Ishikawa (cell line): Measurements from ENCODE around the gene BIN1.

Experiments
- TAF1 ChIP-seq: IDR thresholded peaks from 2 replicates; pipeline ENCODE4 v1.6.1; 2012; ENCODE audit warnings: low read depth, mild to moderate bottlenecking
- YY1 ChIP-seq: IDR thresholded peaks from 2 replicates; pipeline ENCODE4 v1.6.1; 2012; ENCODE audit warnings: low read depth

DNA sequence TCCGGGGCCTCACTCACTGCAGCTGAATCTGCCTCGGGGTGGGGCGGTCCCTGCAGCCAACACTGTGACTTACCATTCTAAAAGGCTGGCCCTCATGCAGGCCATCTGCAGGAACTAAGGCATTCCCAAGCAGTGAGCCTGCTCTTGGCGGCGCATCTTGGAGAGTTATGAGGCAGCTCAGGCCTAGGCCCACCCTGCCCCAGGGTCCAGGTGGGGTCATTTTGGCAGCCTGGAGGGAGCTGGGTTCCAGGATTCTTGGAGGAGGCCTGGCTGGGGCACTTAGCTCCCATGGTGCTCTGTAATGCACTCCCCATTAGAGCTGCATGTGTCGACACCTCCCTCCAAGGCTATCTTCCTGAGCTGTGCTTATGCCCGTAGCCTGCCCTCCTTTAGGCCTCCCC is 14.8 kb upstream of the BIN1 start:
- no peak for TF ChIP-seq TAF1
- no peak for TF ChIP-seq YY1
